ENCODE measurements around the gene PRKAR1B.
"Not testable (repeated sequence)": the region's sequence is repeated elsewhere in the genome, so short reads cannot be mapped to it uniquely, and the experiment has no call there.

Gene PRKAR1B

DNA sequence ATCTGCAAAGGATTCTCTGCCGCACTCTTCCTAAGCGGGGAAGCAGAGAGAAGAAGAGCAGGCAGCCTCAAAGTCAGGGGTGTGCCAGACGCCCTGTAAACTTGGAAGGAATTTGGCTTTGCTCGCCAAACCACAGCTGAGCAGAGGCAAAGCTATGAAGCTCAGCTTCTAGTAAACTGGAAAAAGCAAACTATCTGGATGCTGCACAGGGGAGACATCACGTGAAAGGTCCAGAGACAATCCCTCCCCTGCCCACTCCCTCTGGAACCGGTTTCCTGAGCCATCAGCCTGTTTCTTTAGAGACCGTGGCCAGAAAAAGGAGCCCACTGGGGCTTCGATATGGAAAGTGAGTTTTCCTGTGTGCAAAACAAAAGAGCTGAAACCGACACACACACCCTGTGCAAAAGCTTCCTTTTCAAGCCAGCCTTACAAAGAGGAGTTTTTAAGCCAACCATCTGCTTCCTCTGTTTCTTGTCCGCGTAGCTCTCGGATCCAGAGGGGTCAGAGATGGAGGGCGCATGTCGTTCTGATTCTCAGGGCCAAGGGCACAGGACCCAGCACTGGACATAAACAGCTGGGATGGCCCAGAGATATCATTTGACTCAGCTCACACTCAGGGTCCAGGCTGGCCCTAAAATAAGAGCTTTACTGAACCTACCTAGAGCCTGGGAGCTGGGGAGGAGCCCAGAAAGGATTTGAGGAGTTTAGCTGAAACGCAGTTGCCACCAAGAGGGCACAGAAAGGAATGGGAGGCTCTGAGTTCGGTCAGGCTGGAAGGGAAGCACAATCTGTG, 58.7 kb downstream of the PRKAR1B start:
- no peak for DNase-seq (ENCODE audit: low spot score)

DNA sequence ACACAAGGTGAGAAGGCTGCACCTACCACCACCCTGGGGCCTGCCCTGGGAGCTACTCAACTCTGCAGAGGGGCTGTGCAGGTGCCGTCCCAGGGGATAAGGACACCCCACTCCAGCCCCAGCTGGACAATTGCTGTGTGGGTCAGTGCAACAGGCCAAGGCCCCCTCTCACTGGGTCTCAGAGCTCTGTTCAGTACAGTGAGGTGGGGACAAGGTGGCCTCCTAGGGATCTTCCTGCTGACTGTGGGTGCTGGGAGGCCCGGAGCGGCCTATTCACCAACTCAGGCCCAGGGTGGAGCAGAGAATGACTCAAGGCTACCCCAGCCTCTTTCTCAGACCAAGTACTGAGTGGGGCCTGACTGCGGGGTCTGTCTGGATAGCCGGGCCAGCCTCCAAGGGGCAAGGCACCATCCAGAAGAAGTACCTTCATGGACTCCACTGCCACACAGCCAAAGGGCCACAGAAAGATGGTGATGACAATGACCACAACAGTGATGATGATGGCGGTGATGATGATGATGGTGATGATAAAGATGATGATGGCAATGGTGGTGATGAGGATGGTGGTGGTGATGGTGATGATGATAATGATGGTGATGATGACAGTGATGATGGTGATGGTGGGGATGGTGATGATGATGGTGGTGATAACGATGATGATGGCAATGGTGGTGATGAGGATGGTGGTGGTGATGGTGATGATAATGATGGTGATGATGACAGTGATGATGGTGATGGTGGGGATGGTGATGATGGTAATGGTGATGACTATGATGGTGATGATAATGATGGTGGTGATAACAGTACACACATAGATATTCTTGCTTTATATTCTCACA, 60.4 kb downstream of the PRKAR1B start:
- DNase-seq (ENCODE audit: low spot score) = no peak

DNA sequence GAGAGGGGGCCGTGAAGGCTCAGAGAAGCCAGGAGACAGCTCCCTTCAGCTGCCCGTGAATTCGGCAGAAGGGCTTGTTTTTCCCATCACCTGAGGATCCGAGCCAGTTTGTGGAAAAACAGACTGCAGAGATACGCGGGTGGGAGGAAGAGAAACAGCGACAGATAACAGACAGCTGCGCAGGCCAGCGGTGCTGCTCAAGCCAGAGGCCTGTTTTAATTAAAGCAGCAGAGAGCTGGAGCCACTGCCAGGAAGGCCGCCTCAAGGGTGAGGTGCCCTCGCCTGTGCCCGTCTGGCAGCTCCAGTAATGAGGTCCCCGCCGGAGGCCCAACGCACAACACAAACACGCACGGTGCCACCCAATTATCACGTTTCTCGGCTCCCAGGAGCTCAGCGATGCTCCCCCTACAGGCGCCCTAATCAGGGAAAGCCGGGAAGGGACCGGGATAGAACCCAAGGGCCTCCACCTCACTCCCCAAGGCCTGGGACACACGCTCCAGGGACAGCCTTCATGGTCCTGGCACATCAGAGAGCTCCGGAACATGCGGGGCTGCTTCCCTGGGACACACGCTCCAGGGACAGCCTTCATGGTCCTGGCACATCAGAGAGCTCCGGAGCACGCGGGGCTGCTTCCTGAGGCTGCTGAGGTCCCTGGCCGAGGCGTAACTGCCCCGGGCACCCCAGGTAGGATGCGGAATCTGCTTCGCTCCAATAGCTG, 61.2 kb downstream of the PRKAR1B start:
- DNase-seq (ENCODE audit: low spot score) = no peak

DNA sequence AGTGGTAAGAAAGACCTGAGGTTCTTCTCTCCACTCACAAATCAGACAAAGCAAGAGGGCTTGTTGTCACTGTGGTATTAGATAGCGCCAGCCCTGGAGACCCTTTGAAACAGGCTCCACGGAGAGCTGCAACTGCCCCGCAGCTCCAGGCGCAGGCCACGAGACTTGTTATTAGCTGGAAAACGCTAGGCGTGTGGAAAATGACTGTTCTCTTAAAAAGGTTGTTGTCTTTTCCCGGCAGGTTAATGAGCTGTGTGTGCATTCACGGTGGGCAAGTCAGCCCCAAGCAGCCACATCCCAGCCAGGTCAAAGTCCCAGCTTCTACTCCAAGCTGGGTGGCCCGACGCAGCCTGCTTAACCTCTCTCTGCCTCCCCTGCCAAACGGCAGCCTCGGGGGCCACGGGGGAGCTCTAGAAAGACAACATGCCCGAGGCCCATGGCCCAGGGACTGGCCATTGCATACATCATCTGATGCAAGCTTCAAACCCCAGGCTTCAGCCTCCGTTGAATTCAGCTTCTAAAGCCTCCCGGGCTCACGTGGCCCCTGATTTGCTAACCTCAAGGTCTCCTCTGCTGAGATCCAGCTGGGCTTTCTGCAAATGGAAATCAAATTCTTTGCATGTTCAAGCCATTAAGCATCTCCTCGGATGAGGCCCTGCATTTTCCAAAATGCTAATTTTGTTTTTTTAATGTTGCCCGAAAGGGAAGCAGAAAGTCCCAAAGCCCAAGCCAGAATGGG, 61.9 kb downstream of the PRKAR1B start:
- no peak for DNase-seq (ENCODE audit: low spot score)

DNA sequence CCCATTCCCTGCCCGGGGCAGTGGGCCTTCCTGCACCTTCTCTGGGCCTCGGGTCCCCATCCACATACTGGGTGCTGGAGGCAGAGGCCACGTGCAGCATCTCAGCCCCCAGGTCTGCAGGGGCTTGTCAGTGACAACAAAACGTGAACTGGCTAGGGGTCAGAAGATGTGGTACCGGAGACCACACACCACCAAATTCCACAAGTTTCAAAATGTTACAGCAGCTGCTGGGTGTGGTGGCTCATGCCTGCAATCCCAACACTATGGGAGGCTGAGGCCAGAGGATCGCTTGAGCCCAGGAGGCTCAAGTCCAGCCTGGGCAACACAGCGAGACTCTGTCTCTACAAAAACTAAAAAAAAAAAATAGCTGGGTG, 62.7 kb downstream of the PRKAR1B start:
- no peak for DNase-seq (ENCODE audit: low spot score)

DNA sequence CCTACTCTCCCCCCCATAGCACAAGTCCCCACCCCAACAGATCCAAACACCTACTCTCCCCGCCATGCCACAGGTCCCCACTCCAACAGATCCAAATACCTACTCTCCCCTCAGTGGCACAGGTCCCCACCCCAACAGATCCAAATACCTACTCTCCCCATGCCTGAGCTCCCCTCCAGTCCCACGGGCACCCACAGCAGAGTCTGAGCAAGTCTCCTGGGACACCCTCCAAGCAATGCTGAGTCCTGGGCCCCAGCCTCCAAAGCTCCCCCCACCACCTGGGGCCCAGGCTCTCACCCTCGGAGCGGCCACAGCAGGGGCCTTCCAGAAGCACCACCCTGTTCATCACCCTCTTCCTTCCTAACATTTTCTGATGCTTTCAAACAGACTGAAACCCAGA, 64.5 kb downstream of the PRKAR1B start:
- no peak for DNase-seq (ENCODE audit: low spot score)

DNA sequence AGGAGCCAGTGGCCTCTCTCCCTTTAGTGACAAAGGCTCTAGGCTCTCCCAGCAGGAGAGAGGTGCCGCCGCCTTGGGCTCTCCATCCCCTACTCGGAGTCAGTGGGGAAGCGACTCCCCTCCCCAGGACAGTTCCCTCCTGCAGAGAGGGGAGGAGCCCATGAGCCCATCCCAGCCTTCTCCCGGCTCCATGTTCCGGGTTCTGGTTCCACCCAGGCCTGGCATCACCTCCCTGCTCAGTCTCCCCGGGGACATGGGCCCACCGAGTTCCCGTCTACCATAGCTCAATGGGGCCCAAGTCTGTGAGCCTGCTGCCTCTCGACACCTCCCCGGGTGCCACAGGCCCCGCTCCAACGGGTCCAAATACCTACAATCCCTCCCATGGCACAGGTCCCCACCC, 67.1 kb downstream of the PRKAR1B start:
- no peak for DNase-seq (ENCODE audit: low spot score)

DNA sequence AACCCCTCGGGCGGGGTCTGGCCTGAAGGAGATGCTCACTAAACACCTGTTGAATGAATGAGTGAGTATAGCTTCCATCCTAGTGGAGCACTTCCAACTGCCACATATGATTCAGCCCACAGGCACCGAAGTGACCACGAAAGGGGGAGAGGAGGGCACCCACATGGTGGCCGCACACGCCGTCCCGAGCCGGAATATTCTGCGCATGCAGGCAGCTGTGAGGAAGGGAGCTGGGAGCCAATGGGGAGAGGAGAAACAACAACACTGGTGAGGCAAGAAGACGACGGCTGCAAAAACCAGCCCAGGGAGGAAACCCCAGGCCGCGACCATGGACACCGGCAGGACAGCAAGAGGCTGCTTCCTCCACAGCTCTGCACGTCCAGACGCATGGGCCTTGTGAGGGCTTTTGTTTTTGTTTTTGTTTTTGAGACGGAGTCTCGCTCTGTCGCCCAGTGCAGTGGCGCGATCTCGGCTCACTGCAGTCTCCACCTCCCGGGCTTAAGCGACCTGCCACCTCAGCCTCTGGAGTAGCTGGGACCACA, 67.7 kb downstream of the PRKAR1B start:
- no peak for DNase-seq (ENCODE audit: low spot score)

DNA sequence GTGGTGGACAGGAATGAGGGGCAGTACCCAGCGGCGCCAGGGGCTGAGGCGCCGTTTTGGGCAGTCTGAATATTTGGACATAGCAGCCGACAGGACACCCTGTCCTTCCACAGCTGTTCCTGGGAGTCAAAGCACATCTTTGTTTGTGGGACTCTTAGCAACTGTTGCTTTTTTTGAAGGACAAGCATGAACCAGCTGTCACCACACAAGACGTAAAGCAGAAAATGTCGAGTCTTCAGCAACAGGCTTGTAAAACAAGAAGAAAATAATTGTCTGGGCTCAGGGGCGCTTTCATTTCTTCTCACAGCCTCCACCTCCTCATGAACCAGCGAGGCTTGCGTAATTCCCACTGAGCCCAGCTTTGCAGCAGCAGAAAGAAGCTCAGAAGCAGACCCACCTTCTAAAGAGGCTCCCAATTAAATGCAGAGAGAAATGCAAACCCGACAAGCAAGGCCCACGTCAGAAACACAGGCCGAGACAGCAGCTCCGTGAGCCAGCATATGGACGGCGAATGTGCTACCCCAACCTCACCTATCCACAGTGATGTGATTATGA, 69.4 kb downstream of the PRKAR1B start:
- no peak for DNase-seq (ENCODE audit: low spot score)

DNA sequence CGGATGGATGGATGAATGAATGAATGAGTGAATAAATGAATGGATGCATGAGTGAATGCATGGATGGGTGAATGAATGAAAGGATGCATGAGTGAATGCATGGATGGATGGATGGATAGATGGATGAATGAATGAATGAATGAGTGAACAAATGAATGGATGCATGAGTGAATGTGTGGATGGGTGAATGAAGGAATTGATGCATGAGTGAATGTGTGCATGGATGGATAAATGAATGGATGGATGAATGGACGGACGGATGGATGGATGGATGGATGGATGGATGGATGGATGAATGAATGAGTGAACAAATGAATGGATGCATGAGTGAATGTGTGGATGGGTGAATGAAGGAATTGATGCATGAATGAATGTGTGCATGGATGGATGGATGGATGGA, 70.1 kb downstream of the PRKAR1B start:
- DNase-seq (ENCODE audit: low spot score) = not testable (repeated sequence)

DNA sequence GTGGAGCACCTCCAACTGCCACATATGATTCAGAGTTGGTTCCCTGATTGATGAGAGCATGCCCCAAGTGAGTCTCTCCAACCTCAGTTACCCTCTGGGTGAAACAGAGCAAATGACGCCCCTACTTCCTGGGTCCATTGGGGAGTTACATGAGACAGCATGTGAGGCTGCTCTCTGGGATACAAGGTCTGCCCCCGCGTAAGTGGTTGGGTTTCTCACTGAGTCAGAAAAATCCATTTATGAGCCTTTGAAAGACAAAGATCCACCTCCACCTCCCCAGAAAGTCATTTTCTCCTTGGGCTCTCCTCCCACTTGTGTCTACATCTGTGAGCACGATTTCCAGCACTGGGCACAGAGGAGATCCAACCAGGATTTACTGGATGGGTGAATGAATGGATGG, 71.3 kb downstream of the PRKAR1B start:
- no peak for DNase-seq (ENCODE audit: low spot score)

DNA sequence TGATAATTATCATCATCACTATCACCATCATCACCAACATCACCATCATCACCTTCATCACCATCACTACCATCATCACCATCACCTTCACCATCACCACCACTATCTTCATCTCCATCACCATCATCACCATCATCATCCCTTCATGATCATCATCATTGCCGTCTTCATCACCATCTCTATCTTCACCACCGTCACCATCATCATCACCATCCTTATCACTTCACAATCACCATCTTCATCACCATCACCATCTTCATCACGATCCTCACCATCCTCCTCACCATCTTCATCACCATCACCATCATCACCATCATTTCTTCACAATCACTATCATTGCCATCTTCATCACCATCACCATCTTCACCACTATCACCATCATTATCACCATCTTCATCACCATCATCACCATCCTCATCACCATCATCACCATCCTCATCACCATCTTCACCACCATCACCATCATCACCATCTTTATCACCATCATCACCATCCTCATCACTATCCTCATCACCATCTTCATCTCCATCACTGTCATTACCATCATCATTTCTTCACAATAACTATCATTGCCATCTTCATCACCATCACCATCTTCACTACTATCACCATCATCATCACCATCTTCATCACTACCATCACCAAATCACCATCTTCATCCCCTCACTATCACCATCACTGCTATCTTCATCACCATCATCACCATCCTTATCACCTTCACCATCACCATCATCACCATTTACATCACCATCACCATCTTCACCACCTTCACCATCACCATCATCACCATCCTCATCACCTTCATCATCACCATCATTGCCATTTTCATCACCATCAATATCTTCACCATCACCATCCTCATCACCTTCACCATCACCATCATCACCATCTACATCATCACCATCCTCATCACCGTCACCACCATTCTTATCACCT, 73.0 kb downstream of the PRKAR1B start:
- DNase-seq (ENCODE audit: low spot score) = no peak

DNA sequence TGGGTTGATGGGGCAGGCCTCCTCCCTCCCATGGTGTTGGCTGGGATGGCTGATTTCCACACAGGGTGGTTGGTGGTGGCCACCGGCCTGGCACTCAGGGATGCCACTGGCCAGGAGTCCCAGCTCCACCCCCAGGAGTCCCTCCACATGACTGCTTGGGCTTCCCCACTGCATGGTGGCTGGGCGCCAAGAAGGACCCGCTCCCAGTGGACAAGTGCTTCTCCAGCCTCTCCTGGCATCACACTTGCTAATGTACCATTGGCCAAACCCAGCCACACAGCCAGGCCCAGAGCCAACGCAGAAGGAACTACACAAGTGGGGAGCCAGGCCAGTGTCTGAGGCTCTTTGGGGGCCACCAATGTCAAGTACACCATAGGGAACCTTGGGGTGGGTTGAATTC, 74.2 kb downstream of the PRKAR1B start:
- DNase-seq (ENCODE audit: low spot score) = no peak

DNA sequence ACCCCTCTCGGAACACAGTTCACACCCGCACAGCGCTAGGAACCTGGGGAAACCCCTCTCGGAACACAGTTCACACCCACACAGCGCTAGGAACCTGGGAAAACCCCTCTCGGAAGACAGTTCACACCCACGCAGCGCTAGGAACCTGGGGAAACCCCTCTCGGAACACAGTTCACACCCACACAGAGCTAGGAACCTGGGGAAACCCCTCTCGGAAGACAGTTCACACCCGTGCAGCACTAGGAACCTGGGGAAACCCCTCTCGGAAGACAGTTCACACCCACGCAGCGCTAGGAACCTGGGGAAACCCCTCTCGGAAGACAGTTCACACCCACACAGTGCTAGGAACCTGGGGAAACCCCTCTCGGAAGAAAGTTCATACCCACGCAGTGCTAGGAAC, 74.9 kb downstream of the PRKAR1B start:
- not testable (repeated sequence) for DNase-seq (ENCODE audit: low spot score)

DNA sequence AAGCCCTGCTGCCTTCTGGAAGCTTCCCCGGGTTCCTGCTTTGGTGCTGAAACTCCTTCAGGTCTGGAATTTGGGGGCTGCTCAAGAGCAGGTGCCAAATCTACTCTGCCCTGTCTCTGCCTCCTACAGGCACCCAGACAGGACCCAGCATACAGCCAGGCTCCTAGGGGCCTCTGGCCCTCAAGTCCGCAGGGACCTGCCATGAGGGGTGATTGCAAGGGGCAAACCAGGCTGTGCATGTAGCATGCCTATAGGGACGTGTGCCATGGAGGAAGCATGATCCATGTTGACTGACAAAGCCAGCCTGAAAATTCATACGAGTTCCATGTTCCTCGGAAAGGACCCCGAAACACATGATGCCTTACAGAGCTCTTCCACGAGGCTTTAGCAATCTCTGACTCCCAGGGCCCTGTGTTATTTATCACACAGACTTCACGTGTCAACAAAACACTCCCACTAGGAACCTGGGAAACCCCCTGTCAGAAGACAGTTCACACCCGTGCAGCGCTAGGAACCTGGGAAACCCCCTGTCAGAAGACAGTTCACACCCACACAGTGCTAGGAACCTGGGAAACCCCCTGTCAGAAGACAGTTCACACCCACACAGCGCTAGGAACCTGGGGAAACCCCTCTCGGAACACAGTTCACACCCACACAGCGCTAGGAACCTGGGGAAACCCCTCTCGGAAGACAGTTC, 75.9 kb downstream of the PRKAR1B start:
- no peak for DNase-seq (ENCODE audit: low spot score)

DNA sequence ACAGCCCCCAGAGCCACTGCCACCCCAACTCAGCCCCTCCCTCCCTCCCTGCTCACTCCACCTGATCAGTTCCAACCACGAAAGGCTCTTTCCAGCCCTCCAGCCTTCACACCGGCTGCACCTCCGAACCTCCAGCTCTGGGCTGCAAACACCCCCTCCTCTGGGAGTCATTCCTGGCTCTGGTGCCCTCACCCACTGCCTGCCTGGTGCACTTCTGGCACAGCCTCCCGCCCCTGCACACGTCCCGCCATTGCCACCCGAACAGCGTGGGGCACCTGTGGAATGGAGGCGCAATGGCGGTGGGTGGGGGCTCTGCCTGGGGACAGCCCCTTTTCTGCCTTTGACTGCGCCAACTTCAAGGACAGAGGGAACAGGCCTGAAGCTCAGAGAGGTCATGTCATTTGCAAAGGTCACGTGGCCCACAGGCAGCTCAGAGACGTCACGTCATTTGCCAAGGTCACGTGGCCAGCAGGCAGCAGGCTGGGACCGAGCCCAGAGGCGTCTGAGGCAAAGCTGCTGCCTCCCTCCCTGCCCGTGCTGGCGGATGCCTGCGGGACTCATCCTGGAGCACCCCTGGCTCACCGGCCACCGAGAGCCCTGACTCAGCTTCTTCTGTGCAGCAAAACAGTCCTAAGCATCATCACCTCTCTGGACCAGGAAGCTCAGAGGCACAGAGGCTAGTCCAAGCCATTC, 76.6 kb downstream of the PRKAR1B start:
- peak; percentile 74 for DNase-seq (ENCODE audit: low spot score)

DNA sequence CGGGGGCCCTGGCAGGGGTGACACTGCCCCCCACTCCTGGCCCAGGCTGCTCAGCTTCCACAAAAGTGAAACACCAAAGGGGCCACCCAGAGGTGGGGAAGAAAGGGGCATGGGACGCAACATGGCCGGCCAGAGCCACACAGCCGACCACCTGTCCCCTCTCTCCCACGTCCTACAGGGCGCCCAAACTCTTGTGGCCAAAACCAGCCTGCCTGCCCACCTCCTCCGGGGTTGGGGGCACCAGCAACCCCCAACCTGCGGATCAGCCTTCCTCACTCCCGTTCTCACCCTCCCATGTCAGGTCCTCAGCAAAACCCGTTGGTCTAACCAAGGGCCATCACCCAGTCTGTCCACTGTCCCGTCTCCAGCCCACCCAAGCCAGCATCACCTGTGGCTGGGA, 80.1 kb downstream of the PRKAR1B start:
- DNase-seq (ENCODE audit: low spot score) = no peak

DNA sequence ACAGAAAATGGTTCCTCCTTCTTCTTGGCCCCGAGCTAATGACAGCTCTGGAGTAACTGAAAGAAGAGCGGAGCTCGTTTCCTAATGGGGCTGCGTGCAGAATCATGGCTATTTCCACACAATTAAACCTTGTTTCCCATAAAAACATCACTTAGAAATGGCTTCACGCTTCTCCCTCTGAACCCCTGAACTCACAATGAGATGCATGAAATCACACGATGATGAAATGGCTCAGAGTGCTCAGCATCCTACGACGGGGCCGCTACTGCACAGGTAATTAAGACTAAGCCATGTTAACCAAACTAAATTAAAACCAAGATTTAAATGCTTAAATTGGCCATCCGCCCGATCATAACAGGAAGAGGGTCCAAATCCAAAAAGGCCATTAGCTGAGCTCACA, 80.6 kb downstream of the PRKAR1B start:
- DNase-seq (ENCODE audit: low spot score) = no peak

DNA sequence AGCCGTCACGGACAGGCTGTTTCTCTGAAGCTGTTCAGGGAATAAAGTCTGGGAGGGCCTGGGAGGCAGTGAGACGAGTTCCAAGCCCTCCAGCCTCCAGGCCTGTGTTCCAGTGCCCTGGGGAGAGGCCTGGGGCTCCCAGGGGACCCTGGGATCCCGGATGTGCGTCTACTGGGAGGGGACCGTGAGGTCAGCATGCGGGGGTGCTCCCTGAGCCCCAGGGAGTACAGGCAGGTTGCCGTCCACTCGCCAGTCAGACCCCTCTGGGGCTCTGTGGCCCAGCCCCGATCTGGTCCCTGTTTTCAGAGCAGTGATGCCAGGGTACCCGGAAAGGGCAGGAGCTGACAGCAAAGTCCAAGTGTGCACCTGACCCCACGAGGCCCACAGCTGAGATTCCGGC, 81.5 kb downstream of the PRKAR1B start:
- no peak for DNase-seq (ENCODE audit: low spot score)
